HG03460 (cell line): Measurements from ENCODE around the gene DMXL1.

ENCODE experiments used
- ATAC-seq: cut with Tn5 transposase; IDR thresholded peaks from one replicate; pipeline ENCODE4 v1.9.1; 2021; ENCODE audit not compliant: unreplicated experiment

The DMXL1 gene

GRCh38 chr5:119286511-119287488 is 215.9 kb downstream of the DMXL1 start:
- ATAC-seq, result no peak

GRCh38 chr5:119287547-119288111 is 216.7 kb downstream of the DMXL1 start:
- peak; percentile 46 for ATAC-seq

GRCh38 chr5:119288379-119289033 is 217.6 kb downstream of the DMXL1 start:
- no peak for ATAC-seq

- ATAC-seq, result no peak
Observed at GRCh38 chr5:119289438-119290044, 218.7 kb downstream of the DMXL1 start.

GRCh38 chr5:119290161-119290569 is 219.3 kb downstream of the DMXL1 start:
- peak; percentile 86 for ATAC-seq

GRCh38 chr5:119290607-119291006 is 219.7 kb downstream of the DMXL1 start:
- no peak for ATAC-seq

GRCh38 chr5:119291056-119291455 is 220.2 kb downstream of the DMXL1 start:
- no peak for ATAC-seq

- ATAC-seq, result no peak
Observed at GRCh38 chr5:119291877-119292276, 221.0 kb downstream of the DMXL1 start.

GRCh38 chr5:119292701-119293515 is 222.0 kb downstream of the DMXL1 start:
- no peak for ATAC-seq

GRCh38 chr5:119293516-119293829 is 222.6 kb downstream of the DMXL1 start:
- ATAC-seq, result no peak
